ENCODE results near the gene LRRC71. TPM values are rescaled to one million over a fixed set of nuclear protein-coding genes. Genes with fewer than 3 reads are reported as not detected.

LRRC71 gene
- total and polyA plus RNA-seq, 2 of the 8 experiments (the other 6 are each of a cell fraction or from before 2014, with no cell fraction given): 0.05 TPM; not detected in 1

DNA sequence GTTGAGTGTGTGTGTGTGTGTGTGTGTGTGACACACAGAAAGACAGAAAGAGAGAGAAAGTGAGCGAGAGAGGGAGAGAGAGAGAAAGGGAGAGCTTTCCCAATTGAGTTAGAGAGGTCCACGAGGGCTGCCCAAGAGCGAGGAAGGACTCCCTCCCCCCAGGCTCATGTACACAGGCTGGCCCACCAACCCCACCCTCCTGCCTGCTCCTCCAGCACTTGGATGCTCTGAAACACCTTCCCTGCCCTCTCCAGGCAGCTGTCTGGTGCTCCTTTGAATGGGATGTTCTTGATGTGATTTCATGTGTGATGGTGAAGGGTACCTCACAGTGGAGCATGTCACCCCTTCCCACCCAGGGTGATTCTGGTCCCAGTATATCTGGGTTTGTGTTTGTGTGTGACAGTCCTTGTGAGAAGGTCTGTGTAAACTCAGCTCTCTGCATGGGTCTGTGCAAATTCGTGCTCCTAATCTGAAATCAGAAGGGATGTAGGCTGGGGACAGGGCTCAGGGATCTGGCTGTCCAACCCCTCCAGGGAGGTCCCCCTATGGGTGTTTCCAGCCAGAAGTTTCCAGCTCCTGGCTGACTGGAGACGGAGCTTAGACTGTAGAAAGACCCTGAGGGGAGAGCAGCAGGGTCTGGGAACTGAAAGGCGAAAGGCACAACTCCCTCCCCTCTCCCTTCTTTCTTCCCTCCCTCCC is 33.7 kb upstream of the LRRC71 start:
- Histone ChIP-seq H3K9me3 (ENCODE audit: insufficient read depth in 2 of 2, low read depth in 1 of 2, low read length in 1 of 2) (no peaks in the 10 kb centered on the region), H2BK5ac (ENCODE audit: low read depth, low read length) (no peak overlapping the region; the same call in 1 of the 2 replicates), H2BK15ac (ENCODE audit: low read length) (no peak overlapping the region), H2AFZ (ENCODE audit: low read length) (no peak overlapping the region), H3K36me3 (ENCODE audit: control insufficient read depth in 2 of 4, insufficient read depth in 4 of 4, low read length in 3 of 4) (no peaks in the 10 kb centered on the region), H3K4ac (replicated peaks; ENCODE audit: insufficient read length, low read depth, low read length) (no peak overlapping the region), H3K23ac (ENCODE audit: insufficient read length) (no peak overlapping the region), H3K23me2 (ENCODE audit: low read depth, low read length) (0 out of 2 replicates have a peak, but pooled peaks cover 2% of the 10 kb centered on the region), H3K79me2 (ENCODE audit: control insufficient read depth in 1 of 2, insufficient read depth in 2 of 2, low read length in 2 of 2) (no peaks in the 10 kb centered on the region), H4K91ac (replicated peaks; ENCODE audit: insufficient read length, low read length) (peak overlapping the region; percentile 5), H3K4me2 (ENCODE audit: insufficient read depth in 1 of 2, low read depth in 2 of 2, low read length in 2 of 2) (peak overlapping the region; percentile 25 to 46; a peak in 3 of 4 replicates), H3K27ac (ENCODE audit: low read depth, low read length) (no peak overlapping the region), H4K20me1 (replicated peaks in 1 of 2; ENCODE audit: control insufficient read depth in 1 of 2, insufficient read depth in 2 of 2, low read length in 2 of 2) (no peaks in the 10 kb centered on the region), H2BK120ac (replicated peaks; ENCODE audit: low read depth, low read length) (no peak overlapping the region), H3K56ac (replicated peaks; ENCODE audit: insufficient read length, low read depth, low read length) (no peak overlapping the region), H3K4me1 (replicated peaks in 1 of 4; ENCODE audit: control insufficient read depth in 3 of 4, insufficient read depth in 4 of 4, low read length in 3 of 4) (peaks cover 8 to 34% (median 16%) of the 10 kb centered on the region in 4 experiments), H3K27me3 (replicated peaks in 1 of 4; ENCODE audit: control insufficient read depth in 3 of 4, extremely low read depth in 1 of 4, insufficient read depth in 3 of 4, low read length in 3 of 4) (peaks cover 0 to 35% (median 31%) of the 10 kb centered on the region in 4 experiments; a peak in 6 of 7 replicates), H3K18ac (ENCODE audit: extremely low read depth, low read length) (no peak overlapping the region), H3K4me3 (ENCODE audit: extremely low read depth in 1 of 4, insufficient read depth in 2 of 4, low read depth in 3 of 4, low read length in 4 of 4) (no peak overlapping the region; a peak in 1 of 8 replicates), H4K5ac (ENCODE audit: insufficient read length, low read depth, low read length) (no peak overlapping the region), H3K14ac (ENCODE audit: insufficient read length) (no peak overlapping the region), H2BK12ac (ENCODE audit: low read depth, low read length) (peak overlapping the region; percentile 18; the same call in 1 of the 2 replicates), H2BK20ac (ENCODE audit: low read length) (no peak overlapping the region), H3K79me1 (ENCODE audit: low read depth, low read length) (no peaks in the 10 kb centered on the region), H3K9ac (replicated peaks in 1 of 4; ENCODE audit: extremely low read depth in 1 of 4, low read depth in 3 of 4, low read length in 3 of 4) (no peak overlapping the region), H4K8ac (ENCODE audit: extremely low read depth, insufficient read depth, low read length) (no peak overlapping the region), H2AK5ac (ENCODE audit: low read depth, low read length) (peak overlapping the region; percentile 33; the same call in 1 of the 2 replicates)
- no peak for FAIRE-seq
- ChIA-PET CTCF (ENCODE audit: partially characterized antibody) (interaction anchor here (0.6 to 31.4 kb wide), 14 partner anchors 10 to 344 kb away, joined by 3 to 719 read pairs (median 7); partner anchors contain the start of genes INSRR, LRRC71 and NTRK1), POLR2A (ENCODE audit: partially characterized antibody) (interaction anchor here (0.6 to 2.0 kb wide), 11 partner anchors 10 to 194 kb away, joined by 3 to 10 read pairs (median 4); partner anchors contain the start of genes ISG20L2 and METTL25B)
- no peak for DNase-seq (ENCODE audit: low read depth in 1 of 2, low spot score in 2 of 2)
- TF ChIP-seq EGR1 (IDR thresholded peaks at IDR 0.05; ENCODE audit: borderline replicate concordance, low read depth, low read length) (peak; percentile 35; the same call in 1 of the 2 replicates), TBP (IDR thresholded peaks at IDR 0.05; ENCODE audit: low read depth, low read length) (no peak), HDAC6 (IDR thresholded peaks at IDR 0.05; ENCODE audit: low read depth, low read length) (no peak)
- TF ChIP-seq, protein P1, sequence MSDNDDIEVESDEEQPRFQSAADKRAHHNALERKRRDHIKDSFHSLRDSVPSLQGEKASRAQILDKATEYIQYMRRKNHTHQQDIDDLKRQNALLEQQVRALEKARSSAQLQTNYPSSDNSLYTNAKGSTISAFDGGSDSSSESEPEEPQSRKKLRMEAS (IDR thresholded peaks at IDR 0.05): no peak
- WGBS, 2 experiments (ENCODE audit: extremely low coverage in 1 of 2, insufficient coverage in 1 of 2, insufficient read length in 1 of 2, insufficient replicate concordance in 2 of 2, low coverage in 1 of 2, low lambda C conversion rate in 2 of 2, missing lambda C conversion rate in 1 of 2): 61% methylated on average over 5 of the region's 6 CpGs; no CpG with 5 or more reads in 1 of the 2 experiments
